ENCODE results near the gene CCDC188. TPM values are rescaled to one million over a fixed set of nuclear protein-coding genes. Genes with fewer than 3 reads are reported as not detected.

Gene CCDC188
- total and polyA plus RNA-seq, 2 of the 4 experiments (the other 2 are of a cell fraction), result 0.10 TPM; not detected in 1

DNA sequence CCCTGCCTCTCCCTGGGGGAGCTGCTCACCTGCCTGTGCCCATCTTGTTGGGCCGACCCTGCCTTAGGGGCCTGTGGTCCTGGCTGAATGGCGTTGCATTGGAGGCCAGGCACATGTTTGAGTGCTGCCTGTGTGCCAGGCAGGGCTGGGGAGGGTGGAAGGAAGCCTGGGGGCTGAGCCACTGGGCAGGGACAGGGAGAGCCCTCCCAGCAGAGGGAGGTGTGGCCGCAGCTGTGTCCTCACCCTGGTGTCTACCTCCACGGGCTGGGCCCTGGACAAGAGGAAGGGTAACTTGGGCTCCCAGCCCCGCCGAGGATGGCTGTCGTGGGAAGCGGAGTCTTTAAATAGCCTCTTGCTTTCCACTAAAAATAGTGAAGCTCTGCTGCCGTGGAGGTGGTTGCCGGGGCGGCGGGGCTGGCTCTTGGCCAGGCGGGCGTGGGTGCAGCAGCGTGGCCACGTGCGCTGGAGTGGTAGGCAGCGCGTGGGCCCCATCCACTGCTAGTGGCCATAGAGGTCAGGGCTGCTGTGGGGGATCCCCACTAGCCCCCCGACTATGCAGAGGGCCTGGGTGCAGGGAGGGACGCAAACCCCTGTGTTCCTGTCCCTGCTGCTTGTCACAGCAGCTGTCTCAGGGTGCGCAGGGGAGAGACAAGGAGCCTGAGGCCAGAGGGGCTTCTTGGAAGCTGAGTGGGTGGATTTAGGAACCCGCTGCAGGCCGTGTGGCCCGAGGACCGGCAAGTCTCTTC, 13.0 kb downstream of the CCDC188 start:
- H2BK120ac ChIP-seq (ENCODE audit: low read depth, low read length), result no peak overlapping the region
- no TSS peak for BruUV-seq (replicated peaks)
- H2AK5ac ChIP-seq (ENCODE audit: low read depth, low read length), result peak overlapping the region; percentile 43; the same call in 1 of the 2 replicates
- ATAC-seq (ENCODE audit: low read depth), result no peak
- H2BK20ac ChIP-seq (ENCODE audit: low read depth, low read length), result no peak overlapping the region
- no peaks in the 10 kb centered on the region for H3K27me3 ChIP-seq (ENCODE audit: control insufficient read depth, insufficient read depth, low read length)
- no peak overlapping the region for H2AFZ ChIP-seq (replicated peaks; ENCODE audit: low read length, poor library complexity)
- in situ Hi-C loops (cut with MboI; ENCODE audit: low sequenced_read_pairs), result no loop called here
- peaks cover 6% of the 10 kb centered on the region for H3K36me3 ChIP-seq (ENCODE audit: control insufficient read depth, insufficient read depth, low read length)
- H3K9me1 ChIP-seq (ENCODE audit: insufficient read depth, low read length), result peaks cover 18% of the 10 kb centered on the region
- H3K27ac ChIP-seq (ENCODE audit: insufficient read depth, low read length), result no peak overlapping the region
- peak overlapping the region; percentile 73 for H2AK9ac ChIP-seq (replicated peaks; ENCODE audit: low read depth, low read length, poor library complexity)
- H4K8ac ChIP-seq (ENCODE audit: low read depth in 2 of 2, low read length in 2 of 2), result no peak overlapping the region
- TF ChIP-seq USF2 (IDR thresholded peaks at IDR 0.05; ENCODE audit: low read depth, low read length), result no peak
- no peak for TF ChIP-seq MAZ (IDR thresholded peaks at IDR 0.05; ENCODE audit: borderline replicate concordance, low read depth, low read length)
- TF ChIP-seq CHD1 (IDR thresholded peaks at IDR 0.05; ENCODE audit: low read depth, low read length), result no peak
- TF ChIP-seq RCOR1 (IDR thresholded peaks at IDR 0.05; ENCODE audit: insufficient replicate concordance, low read length), result no peak
- TF ChIP-seq NFE2L2 (IDR thresholded peaks at IDR 0.05; ENCODE audit: low read depth, low read length), result no peak
- TF ChIP-seq SMC3 (IDR thresholded peaks at IDR 0.05; ENCODE audit: low read depth, low read length), result no peak
- no peak for TF ChIP-seq BHLHE40 (IDR thresholded peaks at IDR 0.05; ENCODE audit: low read depth, low read length)
- no peak for TF ChIP-seq POLR2A (IDR thresholded peaks at IDR 0.05; ENCODE audit: low read depth, low read length)
- TF ChIP-seq CEBPB (IDR thresholded peaks at IDR 0.05; ENCODE audit: low read depth, low read length), result no peak
- TF ChIP-seq ELK1 (IDR thresholded peaks at IDR 0.05; ENCODE audit: borderline replicate concordance, low read depth, low read length), result no peak
- TF ChIP-seq RAD21 (IDR thresholded peaks at IDR 0.05; ENCODE audit: low read length), result no peak
- TF ChIP-seq FOS (IDR thresholded peaks at IDR 0.05; ENCODE audit: low read depth, low read length), result no peak
- TF ChIP-seq MAFK (IDR thresholded peaks at IDR 0.05; ENCODE audit: low read depth, low read length), result no peak
- no peak for TF ChIP-seq RFX5 (IDR thresholded peaks at IDR 0.05; ENCODE audit: low read depth, low read length)
- no peak for TF ChIP-seq MXI1 (IDR thresholded peaks at IDR 0.05; ENCODE audit: borderline replicate concordance, low read depth, low read length)
- TF ChIP-seq, protein P1, sequence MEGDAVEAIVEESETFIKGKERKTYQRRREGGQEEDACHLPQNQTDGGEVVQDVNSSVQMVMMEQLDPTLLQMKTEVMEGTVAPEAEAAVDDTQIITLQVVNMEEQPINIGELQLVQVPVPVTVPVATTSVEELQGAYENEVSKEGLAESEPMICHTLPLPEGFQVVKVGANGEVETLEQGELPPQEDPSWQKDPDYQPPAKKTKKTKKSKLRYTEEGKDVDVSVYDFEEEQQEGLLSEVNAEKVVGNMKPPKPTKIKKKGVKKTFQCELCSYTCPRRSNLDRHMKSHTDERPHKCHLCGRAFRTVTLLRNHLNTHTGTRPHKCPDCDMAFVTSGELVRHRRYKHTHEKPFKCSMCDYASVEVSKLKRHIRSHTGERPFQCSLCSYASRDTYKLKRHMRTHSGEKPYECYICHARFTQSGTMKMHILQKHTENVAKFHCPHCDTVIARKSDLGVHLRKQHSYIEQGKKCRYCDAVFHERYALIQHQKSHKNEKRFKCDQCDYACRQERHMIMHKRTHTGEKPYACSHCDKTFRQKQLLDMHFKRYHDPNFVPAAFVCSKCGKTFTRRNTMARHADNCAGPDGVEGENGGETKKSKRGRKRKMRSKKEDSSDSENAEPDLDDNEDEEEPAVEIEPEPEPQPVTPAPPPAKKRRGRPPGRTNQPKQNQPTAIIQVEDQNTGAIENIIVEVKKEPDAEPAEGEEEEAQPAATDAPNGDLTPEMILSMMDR (conservative IDR thresholded peaks at IDR 0.05; ENCODE audit: low read depth, low read length), result no peak
- H2BK15ac ChIP-seq (ENCODE audit: low read depth, low read length), result no peak overlapping the region
- no peak overlapping the region for H3K56ac ChIP-seq (ENCODE audit: extremely low read depth, insufficient read depth, low read length)
- peaks cover 20 to 93% of the 10 kb centered on the region in 2 experiments for H3K79me1 ChIP-seq (ENCODE audit: low read depth in 1 of 2, low read length in 2 of 2)
- peaks cover 24% of the 10 kb centered on the region for H3K4me1 ChIP-seq (ENCODE audit: control insufficient read depth, insufficient read depth, low read length)
- H3K4ac ChIP-seq (ENCODE audit: low read depth, low read length), result no peak overlapping the region
- DNase-seq, result no peak
- no peak overlapping the region for H3K9ac ChIP-seq (ENCODE audit: low read depth, low read length)
- H4K5ac ChIP-seq (ENCODE audit: low read depth, low read length), result no peak overlapping the region
- no peak overlapping the region; the same call in 1 of the 2 replicates for H4K91ac ChIP-seq (ENCODE audit: insufficient read depth, low read depth, low read length)
- peaks cover 81% of the 10 kb centered on the region for H4K20me1 ChIP-seq (ENCODE audit: insufficient read depth, low read length)
- WGBS, 2 experiments (ENCODE audit: extremely low coverage in 2 of 2, insufficient read length in 1 of 2), result 79% methylated on average over 6 of the region's 26 CpGs; no CpG with 5 or more reads in 1 of the 2 experiments
- H2BK5ac ChIP-seq (ENCODE audit: low read depth, low read length, poor library complexity, severe bottlenecking), result no peak overlapping the region
- dilution Hi-C loops (cut with HindIII; ENCODE audit: low sequenced_read_pairs, unreplicated experiment), result no loop called here
- intact Hi-C loops (cut with micrococcal nuclease), result no loop called here
- no peak overlapping the region for H3K14ac ChIP-seq (replicated peaks; ENCODE audit: low read depth, low read length)
- H3K9me3 ChIP-seq (ENCODE audit: control insufficient read depth, insufficient read depth, low read length), result no peaks in the 10 kb centered on the region
- no peak overlapping the region for H3K18ac ChIP-seq (ENCODE audit: low read depth, low read length)
- no peak overlapping the region for H3K4me3 ChIP-seq (ENCODE audit: insufficient read depth, low read depth, low read length)
- POLR2A ChIA-PET (ENCODE audit: unreplicated experiment), result no interaction called here
- H3K23ac ChIP-seq (ENCODE audit: low read depth, low read length), result no peak overlapping the region
- CTCF ChIA-PET, result no interaction called here
- no peak overlapping the region for H3K4me2 ChIP-seq (ENCODE audit: low read depth, low read length)
